Neural cell (in vitro differentiated cells): ENCODE data around the gene SND1. TPM values are rescaled to one million over a fixed set of nuclear protein-coding genes. Genes with fewer than 3 reads are reported as not detected.

Experiments
- H2AFZ ChIP-seq: fragments of 200-600, 300-800 bp; sonication (generic), shearing (Covaris generic); 2 replicates; pipeline ENCODE4 v1.6.0; 2014; ENCODE audit warnings: low read depth, mild to moderate bottlenecking, antibody characterized with exemption, low read length, moderate library complexity
- H3F3A ChIP-seq: fragments of 200-600 bp; shearing (Covaris generic); 2 replicates; pipeline ENCODE4 v1.6.1; 2016; ENCODE audit warnings: mild to moderate bottlenecking, moderate library complexity, mixed read lengths, antibody characterized with exemption, low read length; ENCODE audit not compliant: insufficient read depth, poor library complexity, severe bottlenecking
- H3K27ac ChIP-seq: fragments of 200-600, 300-800 bp; sonication (generic), shearing (Covaris generic); 2 replicates; pipeline ENCODE4 v1.5.1; 2014; ENCODE audit warnings: mild to moderate bottlenecking, low read length, moderate library complexity
- H3K27me3 ChIP-seq: fragments of 300-800, 200-600 bp; sonication (generic), shearing (Covaris generic); 2 replicates; pipeline ENCODE4 v1.6.0; 2014; ENCODE audit warnings: mild to moderate bottlenecking, low read depth, low read length, moderate library complexity; ENCODE audit not compliant: insufficient read depth
- H3K36me3 ChIP-seq: fragments of 300-800, 200-600 bp; sonication (generic), shearing (Covaris generic); 2 replicates; pipeline ENCODE4 v1.5.1; 2014; ENCODE audit warnings: mild to moderate bottlenecking, antibody characterized with exemption, low read length, moderate library complexity; ENCODE audit not compliant: insufficient read depth
- H3K4me2 ChIP-seq: fragments of 300-800, 200-600 bp; sonication (generic), shearing (Covaris generic); 2 replicates; pipeline ENCODE4 v1.6.0; 2014; ENCODE audit warnings: mild to moderate bottlenecking, low read length
- H3K4me3 ChIP-seq: fragments of 300-800, 200-600 bp; sonication (generic), shearing (Covaris generic); 2 replicates; pipeline ENCODE4 v1.5.1; 2014; ENCODE audit warnings: mild to moderate bottlenecking, low read length, moderate library complexity
- H3K79me2 ChIP-seq: fragments of 200-600 bp; shearing (Covaris generic); replicated peaks from 2 replicates; pipeline ENCODE4 v1.6.0; 2014; ENCODE audit warnings: mild to moderate bottlenecking, low read length, moderate library complexity; ENCODE audit not compliant: insufficient read depth
- H3K9ac ChIP-seq: fragments of 300-800, 200-600 bp; sonication (generic), shearing (Covaris generic); 2 replicates; pipeline ENCODE4 v1.6.1; 2016; ENCODE audit warnings: mild to moderate bottlenecking, low read length, mixed read lengths
- H3K9me2 ChIP-seq: fragments of 200-600 bp; shearing (Covaris generic); 2 replicates; pipeline ENCODE4 v1.6.1; 2016; ENCODE audit warnings: mild to moderate bottlenecking, low read length, mixed read lengths; ENCODE audit not compliant: insufficient read depth
- H3K9me3 ChIP-seq: fragments of 200-600, 300-800 bp; sonication (generic), shearing (Covaris generic); 2 replicates; pipeline ENCODE4 v1.6.1; 2016; ENCODE audit warnings: mild to moderate bottlenecking, mixed run types, low read length, moderate library complexity, mixed read lengths
- H4K20me1 ChIP-seq: fragments of 200-600 bp; shearing (Covaris generic); 2 replicates; pipeline ENCODE4 v1.6.1; 2016; ENCODE audit warnings: mild to moderate bottlenecking, mixed run types; ENCODE audit not compliant: insufficient read depth
- CTCF ChIP-seq: fragments of 450-650 bp; IDR thresholded peaks from 2 replicates; pipeline ENCODE4 v1.5.1; 2014; ENCODE audit warnings: antibody characterized with exemption, mild to moderate bottlenecking, moderate library complexity; ENCODE audit not compliant: poor library complexity, severe bottlenecking
- EP300 ChIP-seq: fragments of 450-650 bp; conservative IDR thresholded peaks from 2 replicates; pipeline ENCODE4 v1.6.1; 2014; ENCODE audit warnings: antibody characterized with exemption, mild to moderate bottlenecking, moderate library complexity; ENCODE audit not compliant: poor library complexity, severe bottlenecking
- EZH2 ChIP-seq: fragments of 200-600, 300-800 bp; shearing (Covaris generic), sonication (generic); IDR thresholded peaks from 2 replicates; pipeline ENCODE4 v1.6.1; 2014; ENCODE audit warnings: antibody characterized with exemption, low read length, borderline replicate concordance, mild to moderate bottlenecking; ENCODE audit not compliant: insufficient read depth, poor library complexity, severe bottlenecking
- MXI1 ChIP-seq: fragments of 450-650 bp; conservative IDR thresholded peaks from 2 replicates; pipeline ENCODE4 v1.6.1; 2014; ENCODE audit warnings: antibody characterized with exemption, mild to moderate bottlenecking; ENCODE audit not compliant: poor library complexity, severe bottlenecking
- POLR2AphosphoS5 ChIP-seq: IDR thresholded peaks from 2 replicates; pipeline ENCODE4 v1.6.1; 2012
- RAD21 ChIP-seq: fragments of 450-650 bp; conservative IDR thresholded peaks from 2 replicates; pipeline ENCODE4 v1.6.1; 2014; ENCODE audit warnings: antibody characterized with exemption, mild to moderate bottlenecking, moderate library complexity
- SMC3 ChIP-seq: fragments of 450-650 bp; conservative IDR thresholded peaks from 2 replicates; pipeline ENCODE4 v1.6.1; 2014; ENCODE audit warnings: antibody characterized with exemption, mild to moderate bottlenecking, moderate library complexity; ENCODE audit not compliant: poor library complexity
- TAF1 ChIP-seq: IDR thresholded peaks from 2 replicates; pipeline ENCODE4 v1.6.1; 2012; ENCODE audit warnings: low read depth
- polyA plus RNA-seq: library from polyadenylated mRNA; depleted of rRNA; stranded (reverse); fragments of >200 nt; gene quantifications from 2 replicates; pipeline ENCODE4 v1.2.3, GENCODE V29; 2014
- TF ChIP-seq, protein P1 (sequence below): IDR thresholded peaks from 2 replicates; pipeline ENCODE4 v1.6.1; 2012; ENCODE audit warnings: borderline replicate concordance

The SND1 gene
- polyA plus RNA-seq, 1 donor from 2014 or later: 37.4 TPM

- no peaks in the 10 kb centered on the region for H3K36me3 ChIP-seq
- TF ChIP-seq POLR2AphosphoS5 (no peak), EP300 (no peak), CTCF (no peak), SMC3 (no peak), EZH2 (no peak), MXI1 (no peak), RAD21 (no peak), TAF1 (no peak)
- TF ChIP-seq, protein P1, sequence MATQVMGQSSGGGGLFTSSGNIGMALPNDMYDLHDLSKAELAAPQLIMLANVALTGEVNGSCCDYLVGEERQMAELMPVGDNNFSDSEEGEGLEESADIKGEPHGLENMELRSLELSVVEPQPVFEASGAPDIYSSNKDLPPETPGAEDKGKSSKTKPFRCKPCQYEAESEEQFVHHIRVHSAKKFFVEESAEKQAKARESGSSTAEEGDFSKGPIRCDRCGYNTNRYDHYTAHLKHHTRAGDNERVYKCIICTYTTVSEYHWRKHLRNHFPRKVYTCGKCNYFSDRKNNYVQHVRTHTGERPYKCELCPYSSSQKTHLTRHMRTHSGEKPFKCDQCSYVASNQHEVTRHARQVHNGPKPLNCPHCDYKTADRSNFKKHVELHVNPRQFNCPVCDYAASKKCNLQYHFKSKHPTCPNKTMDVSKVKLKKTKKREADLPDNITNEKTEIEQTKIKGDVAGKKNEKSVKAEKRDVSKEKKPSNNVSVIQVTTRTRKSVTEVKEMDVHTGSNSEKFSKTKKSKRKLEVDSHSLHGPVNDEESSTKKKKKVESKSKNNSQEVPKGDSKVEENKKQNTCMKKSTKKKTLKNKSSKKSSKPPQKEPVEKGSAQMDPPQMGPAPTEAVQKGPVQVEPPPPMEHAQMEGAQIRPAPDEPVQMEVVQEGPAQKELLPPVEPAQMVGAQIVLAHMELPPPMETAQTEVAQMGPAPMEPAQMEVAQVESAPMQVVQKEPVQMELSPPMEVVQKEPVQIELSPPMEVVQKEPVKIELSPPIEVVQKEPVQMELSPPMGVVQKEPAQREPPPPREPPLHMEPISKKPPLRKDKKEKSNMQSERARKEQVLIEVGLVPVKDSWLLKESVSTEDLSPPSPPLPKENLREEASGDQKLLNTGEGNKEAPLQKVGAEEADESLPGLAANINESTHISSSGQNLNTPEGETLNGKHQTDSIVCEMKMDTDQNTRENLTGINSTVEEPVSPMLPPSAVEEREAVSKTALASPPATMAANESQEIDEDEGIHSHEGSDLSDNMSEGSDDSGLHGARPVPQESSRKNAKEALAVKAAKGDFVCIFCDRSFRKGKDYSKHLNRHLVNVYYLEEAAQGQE: no peak
- no peak overlapping the region for H3K27ac ChIP-seq
- no peak overlapping the region for H3K4me3 ChIP-seq
- H3K9me3 ChIP-seq: no peaks in the 10 kb centered on the region
- H4K20me1 ChIP-seq: no peaks in the 10 kb centered on the region
- no peak overlapping the region for H2AFZ ChIP-seq
- H3F3A ChIP-seq: no peaks in the 10 kb centered on the region
- H3K4me2 ChIP-seq: no peak overlapping the region
- H3K79me2 ChIP-seq: no peaks in the 10 kb centered on the region
- H3K9me2 ChIP-seq: no peaks in the 10 kb centered on the region
- no peak overlapping the region for H3K9ac ChIP-seq
- no peaks in the 10 kb centered on the region for H3K27me3 ChIP-seq
These were observed 390.0 kb downstream of the SND1 start for GRCh38 chr7:128042012-128042411.

- Histone ChIP-seq H3K36me3 (no peaks in the 10 kb centered on the region), H3K9me3 (no peaks in the 10 kb centered on the region), H4K20me1 (no peaks in the 10 kb centered on the region), H3K79me2 (no peaks in the 10 kb centered on the region), H3K4me3 (no peak overlapping the region), H3K4me2 (no peak overlapping the region), H2AFZ (no peak overlapping the region), H3K27me3 (no peaks in the 10 kb centered on the region), H3K9me2 (no peaks in the 10 kb centered on the region), H3F3A (no peaks in the 10 kb centered on the region), H3K27ac (no peak overlapping the region), H3K9ac (no peak overlapping the region)
- TF ChIP-seq CTCF (no peak), EP300 (no peak), SMC3 (no peak), TAF1 (no peak), EZH2 (no peak), RAD21 (no peak), POLR2AphosphoS5 (no peak), MXI1 (no peak)
- TF ChIP-seq, protein P1: no peak
These were observed 392.1 kb downstream of the SND1 start for GRCh38 chr7:128044064-128044463.
